RWPE1 (cell line): ENCODE results near the gene DDX23.

Source experiments
- CTCF ChIA-PET: fragments of 350-600 bp; sonication (Branson Sonifier 250); formaldehyde crosslinking; extraction: SDS; loops from one replicate; lab custom pipeline; 2021; lab: Yijun Ruan, JAX
- POLR2A ChIA-PET: fragments of 400-600 bp; formaldehyde crosslinking; extraction: SDS; loops from one replicate; lab custom pipeline; 2020; ENCODE audit warnings: antibody characterized with exemption; ENCODE audit not compliant: low non-redundant PET; lab: Yijun Ruan, JAX
- DNase-seq: peaks from one replicate; pipeline ENCODE4 v3.0.0; 2012; ENCODE audit warnings: low spot score
- H3K27ac ChIP-seq: fragments of 450-650 bp; 2 replicates; pipeline ENCODE4 v1.5.1; 2017
- CTCF ChIP-seq: fragments of 450-650 bp; conservative IDR thresholded peaks from 2 replicates; pipeline ENCODE4 v1.5.1; 2017; ENCODE audit warnings: low read depth, mild to moderate bottlenecking

Gene DDX23

DNA sequence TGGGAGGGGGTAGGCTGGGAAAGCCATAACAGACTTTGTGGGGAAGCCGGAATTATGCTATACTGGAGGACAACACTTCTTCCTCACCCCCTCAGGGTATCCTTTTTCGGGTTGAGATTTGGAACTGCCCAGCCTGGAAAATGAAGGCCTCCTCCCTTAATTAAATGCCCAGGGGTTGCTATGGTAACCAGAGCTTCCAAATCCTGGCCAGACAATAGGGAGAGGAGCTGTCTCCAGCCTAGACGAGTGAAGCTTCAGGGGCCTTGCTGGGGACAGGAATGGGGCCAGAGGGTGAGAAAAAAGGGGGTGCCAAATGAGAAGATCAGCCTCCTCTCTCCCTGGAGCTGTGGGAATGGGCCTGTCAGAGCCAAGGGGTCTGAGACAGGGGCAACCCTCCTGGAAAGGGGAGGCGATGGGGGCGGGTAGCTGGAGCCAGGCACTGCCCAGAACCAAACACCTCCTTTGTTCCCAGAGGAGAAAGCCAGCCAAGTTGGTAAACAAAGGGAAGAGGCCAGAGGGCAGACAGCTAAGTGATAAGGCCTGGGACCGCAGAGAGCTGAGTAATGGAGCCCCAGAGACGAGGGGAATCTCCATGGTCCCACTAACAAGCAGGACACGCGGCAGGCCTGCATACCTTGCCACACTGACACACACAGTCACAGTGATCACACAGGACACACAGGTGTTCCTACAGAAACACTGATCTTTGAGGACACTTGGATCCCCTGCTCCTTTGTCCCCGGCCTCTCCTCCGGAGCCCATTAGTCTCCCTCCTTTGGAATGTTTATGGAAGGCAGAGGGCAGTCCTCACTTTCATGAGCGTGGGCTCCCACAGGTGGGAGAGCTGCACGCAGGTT is 31.6 kb upstream of the DDX23 start:
- ChIA-PET POLR2A (interaction anchor here (0.6 to 0.7 kb wide), 2 partner anchors 18 to 24 kb away, joined by 3 read pairs; partner anchors contain the start of gene RND1), CTCF (interaction anchor here (1.0 kb wide), 2 partner anchors 8 to 52 kb away, joined by 3 read pairs; no protein-coding TSS in a partner anchor)
- H3K27ac ChIP-seq = no peak overlapping the region
- no peak for TF ChIP-seq CTCF
- no peak for DNase-seq

GRCh38 chr12:48882972-48883304 is 31.0 kb upstream of the DDX23 start:
- POLR2A ChIA-PET = no interaction called here

DNA sequence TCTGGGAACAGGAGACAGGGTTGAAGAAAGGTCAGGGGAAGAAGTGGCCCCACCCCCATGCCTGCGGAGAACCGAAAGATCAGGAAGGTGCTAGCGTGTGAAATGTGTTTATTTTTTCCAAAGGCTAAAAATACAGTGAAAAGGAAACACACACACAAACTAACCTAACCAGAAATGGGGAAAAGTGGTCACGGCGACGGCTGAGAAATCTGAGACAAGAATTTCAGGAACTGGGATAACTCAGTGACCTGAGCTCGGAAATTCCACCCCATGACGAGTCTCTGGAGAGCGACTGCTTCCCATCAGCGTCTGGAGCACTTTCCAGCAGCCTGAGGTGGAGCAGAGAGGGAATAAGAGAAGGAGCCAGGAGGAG is 30.3 kb upstream of the DDX23 start:
- DNase-seq = no peak
- POLR2A ChIA-PET = no interaction called here
- no peak overlapping the region for H3K27ac ChIP-seq
- CTCF ChIA-PET = interaction anchor here (0.6 to 1.1 kb wide), 5 partner anchors 8 to 137 kb away, joined by 3 to 6 read pairs (median 4); a partner anchor contains a TSS
- TF ChIP-seq CTCF = no peak

More at GRCh38 chr12:48882972-48883304, 31.0 kb upstream of the DDX23 start:
- H3K27ac ChIP-seq = no peak overlapping the region
- CTCF ChIA-PET = interaction anchor here (1.0 kb wide), 2 partner anchors 8 to 53 kb away, joined by 3 read pairs; no protein-coding TSS in a partner anchor
- no peak for TF ChIP-seq CTCF
- no peak for DNase-seq

GRCh38 chr12:48881686-48882314 is 29.8 kb upstream of the DDX23 start:
- no peak overlapping the region for H3K27ac ChIP-seq
- no peak for DNase-seq
- CTCF ChIA-PET = interaction anchor here (0.6 to 1.1 kb wide), 4 partner anchors 9 to 138 kb away, joined by 3 to 6 read pairs (median 4); a partner anchor contains a TSS
- TF ChIP-seq CTCF = no peak
- POLR2A ChIA-PET = no interaction called here

DNA sequence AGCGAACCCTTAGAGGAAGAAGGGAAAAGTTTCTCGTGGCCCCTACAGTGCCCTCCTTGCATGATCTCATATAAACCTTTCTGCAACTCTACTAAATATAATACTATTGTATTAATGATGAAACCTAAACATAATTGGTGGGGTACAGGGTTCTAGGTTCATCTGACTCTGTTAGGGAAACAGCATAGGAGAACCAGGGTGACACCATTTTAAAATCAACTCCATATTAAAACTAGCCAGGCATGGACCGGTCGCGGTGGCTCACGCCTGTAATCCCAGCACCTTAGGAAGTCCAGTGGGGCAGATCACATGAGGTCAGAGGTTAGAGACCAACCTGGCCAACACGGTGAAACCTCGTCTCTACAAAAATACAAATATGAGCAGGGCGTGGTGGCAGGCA is 28.7 kb upstream of the DDX23 start:
- no peak for DNase-seq
- ChIA-PET CTCF (interaction anchor here (0.6 kb wide), 1 partner anchor 8 kb away, joined by 4 read pairs; no protein-coding TSS in a partner anchor), POLR2A (no interaction called here)
- no peak overlapping the region for H3K27ac ChIP-seq
- TF ChIP-seq CTCF = no peak

DNA sequence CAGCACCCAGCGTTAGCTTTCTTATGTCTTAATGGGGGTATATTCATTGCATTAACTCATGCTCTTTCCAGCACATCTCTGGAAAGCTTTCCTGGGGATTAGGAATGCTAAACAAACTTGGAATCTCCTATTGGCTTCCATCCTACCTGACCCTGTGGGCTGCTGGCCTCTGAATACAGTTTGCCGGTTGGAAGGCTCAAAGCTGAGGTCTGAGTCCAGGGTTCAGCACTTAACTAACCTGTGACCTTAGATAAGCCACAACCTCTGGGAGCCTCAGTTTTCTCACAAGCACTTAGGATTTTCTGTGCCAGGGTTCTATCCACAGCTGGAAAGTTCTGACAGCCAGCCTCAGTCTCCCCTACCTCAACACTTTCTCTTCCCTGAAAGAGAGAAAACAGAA is 26.6 kb upstream of the DDX23 start:
- no peak for DNase-seq
- ChIA-PET CTCF (no interaction called here), POLR2A (no interaction called here)
- H3K27ac ChIP-seq = no peak overlapping the region
- TF ChIP-seq CTCF = no peak
